Stimulated activated effector memory CD8-positive, alpha-beta T cell treated with anti-CD3 and anti-CD28 coated beads, Interleukin-12 subunit alpha, Interleukin-12 subunit beta, amount 100 ng/mL, for 72 hours (primary cell): ENCODE data around the gene IRF7.

ENCODE experiments used
- ATAC-seq: fragments of 150-1000 bp; cut with Tn5 transposase; 2 replicates; pipeline ENCODE4 v1.10.0; 2021
- DNase-seq, 2 donors: peaks; one replicate each; pipeline ENCODE4 v3.0.0; 2021 to 2022; ENCODE audit warnings: low spot score in 2 of 2
- H3K27ac Mint-ChIP-seq: one replicate; pipeline ENCODE4 v1.8.0; 2022; ENCODE audit warnings: mild to moderate bottlenecking, mixed read lengths
- H3K36me3 Mint-ChIP-seq: one replicate; pipeline ENCODE4 v1.8.0; 2022; ENCODE audit warnings: mild to moderate bottlenecking, mixed read lengths
- H3K4me1 Mint-ChIP-seq: one replicate; pipeline ENCODE4 v1.8.0; 2022; ENCODE audit warnings: mixed read lengths
- H3K4me3 Mint-ChIP-seq: one replicate; pipeline ENCODE4 v1.8.0; 2022; ENCODE audit warnings: mild to moderate bottlenecking, mixed read lengths
- H3K9me3 Mint-ChIP-seq: one replicate; pipeline ENCODE4 v1.8.0; 2022; ENCODE audit warnings: mixed read lengths

Gene IRF7

DNA sequence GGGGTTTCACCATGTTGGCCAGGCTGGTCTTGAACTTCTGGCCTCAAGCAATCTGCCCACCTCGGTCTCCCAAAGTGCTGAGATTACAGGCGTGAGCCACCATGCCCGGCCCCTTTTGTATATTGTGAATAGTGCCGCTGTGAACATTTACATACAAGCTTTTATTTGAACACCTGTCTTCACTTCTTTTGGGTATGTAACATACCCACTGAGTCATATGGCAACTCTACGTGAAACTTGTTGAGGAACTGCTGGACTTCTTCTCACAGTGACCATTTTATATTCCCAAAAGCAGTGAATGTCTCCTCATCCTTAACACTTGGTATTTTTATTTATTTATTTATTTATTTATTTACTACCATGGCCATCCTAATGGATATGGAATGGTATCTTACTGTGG, 15.1 kb upstream of the IRF7 start:
- H3K9me3 Mint-ChIP-seq, result no peaks in the 10 kb centered on the region
- ATAC-seq (no peak), DNase-seq (no peak)
- H3K27ac Mint-ChIP-seq, result no peak overlapping the region
- peaks cover 26% of the 10 kb centered on the region for H3K36me3 Mint-ChIP-seq
- H3K4me3 Mint-ChIP-seq, result no peak overlapping the region
- peaks cover 23% of the 10 kb centered on the region for H3K4me1 Mint-ChIP-seq

GRCh38 chr11:629237-629583, 13.5 kb upstream of the IRF7 start:
- peak overlapping the region; percentile 67 for H3K4me3 Mint-ChIP-seq
- ATAC-seq (no peak), DNase-seq (no peak)

DNA sequence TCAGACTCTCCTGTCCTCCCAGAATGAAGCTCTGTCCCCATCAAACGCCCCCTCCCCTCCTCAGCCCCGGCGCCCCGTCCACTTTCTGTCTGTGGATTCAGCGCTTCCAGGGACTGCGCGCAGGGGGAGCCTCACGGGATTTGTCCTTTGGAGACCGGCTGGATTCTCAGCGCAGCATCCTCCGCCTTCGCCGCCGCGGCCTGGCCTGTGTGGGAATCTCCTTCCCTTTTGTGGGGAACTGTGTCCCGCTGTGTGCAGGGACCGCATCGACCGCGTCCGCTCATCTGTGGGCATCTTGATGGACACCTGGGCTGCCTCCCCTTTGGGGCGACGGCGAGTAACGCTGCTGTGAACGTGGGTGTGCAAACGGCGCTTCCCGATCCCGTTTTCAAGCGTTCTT, 12.3 kb upstream of the IRF7 start:
- DNase-seq (no peak), ATAC-seq (no peak)
- peaks cover 29% of the 10 kb centered on the region for H3K4me1 Mint-ChIP-seq
- peaks cover 24% of the 10 kb centered on the region for H3K36me3 Mint-ChIP-seq
- peak overlapping the region; percentile 86 for H3K27ac Mint-ChIP-seq
- peak overlapping the region; percentile 67 for H3K4me3 Mint-ChIP-seq
- no peaks in the 10 kb centered on the region for H3K9me3 Mint-ChIP-seq

More at GRCh38 chr11:629237-629583, 13.5 kb upstream of the IRF7 start:
- H3K36me3 Mint-ChIP-seq, result peaks cover 26% of the 10 kb centered on the region
- peaks cover 23% of the 10 kb centered on the region for H3K4me1 Mint-ChIP-seq
- H3K27ac Mint-ChIP-seq, result peak overlapping the region; percentile 86
- no peaks in the 10 kb centered on the region for H3K9me3 Mint-ChIP-seq

DNA sequence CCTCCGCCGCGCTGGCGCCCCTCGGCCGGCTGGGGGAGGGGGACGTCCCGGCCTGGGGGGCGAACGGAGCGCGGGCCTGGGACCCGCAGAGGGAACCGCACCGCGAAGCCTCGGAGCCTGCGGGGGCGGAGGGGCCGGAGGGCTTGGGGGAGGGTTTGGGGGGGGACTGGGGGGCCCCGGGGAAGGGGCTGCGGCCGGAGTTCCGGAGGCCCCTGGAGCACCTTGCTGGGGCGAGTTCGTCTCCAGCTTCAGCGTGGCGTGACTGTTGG, 11.5 kb upstream of the IRF7 start:
- DNase-seq (no peak), ATAC-seq (no peak)
- no peak overlapping the region for H3K4me3 Mint-ChIP-seq
- peaks cover 29% of the 10 kb centered on the region for H3K4me1 Mint-ChIP-seq
- H3K36me3 Mint-ChIP-seq, result peaks cover 17% of the 10 kb centered on the region
- no peaks in the 10 kb centered on the region for H3K9me3 Mint-ChIP-seq
- H3K27ac Mint-ChIP-seq, result peak overlapping the region; percentile 86

DNA sequence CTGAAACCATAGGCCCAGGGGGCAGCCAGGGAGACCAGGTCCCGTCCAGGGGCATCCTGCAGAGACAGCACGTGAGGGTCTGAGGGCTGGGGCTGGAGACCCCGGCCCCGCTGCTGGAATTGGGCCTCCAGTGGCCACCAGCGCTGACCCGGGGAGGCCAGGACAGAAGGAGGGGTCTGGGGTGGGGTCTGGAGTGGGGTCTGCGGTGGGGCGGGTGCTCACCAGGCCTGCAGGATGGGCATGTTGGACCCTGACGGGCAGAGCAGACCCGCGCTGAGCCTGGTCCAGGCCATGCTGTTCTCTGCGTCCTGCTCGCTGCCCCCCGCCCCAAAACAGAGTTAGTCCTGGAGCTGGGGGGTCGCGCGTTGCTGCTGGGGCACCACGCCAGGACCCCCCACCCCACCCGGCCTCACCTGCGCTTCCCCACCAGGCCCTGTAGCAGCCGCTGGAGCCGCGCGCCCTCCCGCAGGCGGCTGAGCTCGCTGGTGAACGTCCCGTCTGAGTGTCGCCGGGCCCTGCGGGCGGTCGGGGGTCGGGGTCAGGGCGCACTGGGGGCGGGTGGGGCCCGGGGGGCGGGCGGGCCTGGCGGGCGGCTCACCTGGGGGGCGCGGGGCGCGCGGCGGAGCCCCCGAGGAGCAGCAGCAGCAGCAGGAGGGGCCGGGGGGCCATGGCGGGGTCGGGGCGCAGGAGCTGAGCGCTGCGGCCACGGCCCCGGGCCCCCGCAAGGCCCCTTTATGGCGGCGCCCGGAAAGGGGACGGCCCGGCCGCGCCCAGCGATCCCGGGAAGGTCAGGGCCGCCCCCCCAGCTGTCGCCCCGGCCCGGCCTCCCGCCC, 10.9 kb upstream of the IRF7 start, which contains the start of gene SCT:
TSS of gene SCT (minus strand) at position 707 of the 833 bp plus-strand sequence. CDS start at position 669, 38 bp downstream.
- ATAC-seq (no peak), DNase-seq (no peak)
- peaks cover 20% of the 10 kb centered on the region for H3K36me3 Mint-ChIP-seq
- peaks cover 29% of the 10 kb centered on the region for H3K4me1 Mint-ChIP-seq
- peak within 1 kb of the TSS; percentile 67 for H3K4me3 Mint-ChIP-seq
- peak within 1 kb of the TSS; percentile 86 for H3K27ac Mint-ChIP-seq
- no peaks in the 10 kb centered on the region for H3K9me3 Mint-ChIP-seq

DNA sequence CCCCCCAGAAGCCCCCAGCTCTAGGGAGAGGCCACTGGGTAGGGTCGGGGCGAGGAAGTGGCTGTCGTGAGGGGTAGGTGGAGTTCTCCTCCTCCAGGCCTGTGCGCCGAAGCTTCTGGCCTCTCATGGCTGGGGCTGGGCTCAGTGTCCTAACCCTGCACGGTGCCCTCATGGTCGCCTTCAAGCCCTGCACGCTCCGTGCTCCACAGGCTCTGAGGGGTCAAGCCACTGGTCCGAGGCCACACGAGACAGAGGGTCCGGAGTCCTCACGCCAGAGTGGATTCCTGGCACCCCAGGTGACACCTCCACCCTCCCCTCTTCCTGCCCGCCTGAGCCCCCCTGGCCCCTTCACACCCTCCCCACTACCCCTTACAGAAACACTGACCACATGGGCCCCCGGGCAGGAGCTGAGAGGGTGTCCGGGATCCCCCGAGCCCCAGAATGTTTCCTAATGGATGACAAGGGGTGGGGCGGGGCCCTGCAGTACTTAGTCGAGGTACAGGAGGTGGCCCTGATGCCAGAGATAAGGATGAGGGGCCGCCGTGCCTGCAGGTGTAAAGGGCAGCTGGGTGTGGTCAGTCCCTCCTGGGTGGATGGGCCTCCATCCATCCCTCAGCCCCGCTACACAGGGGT, 10.0 kb upstream of the IRF7 start:
- ATAC-seq (no peak), DNase-seq (no peak)
- no peak overlapping the region for H3K4me3 Mint-ChIP-seq
- H3K4me1 Mint-ChIP-seq, result peaks cover 29% of the 10 kb centered on the region
- H3K9me3 Mint-ChIP-seq, result no peaks in the 10 kb centered on the region
- no peak overlapping the region for H3K27ac Mint-ChIP-seq
- peaks cover 20% of the 10 kb centered on the region for H3K36me3 Mint-ChIP-seq

- Mint-ChIP-seq H3K36me3 (peaks cover 20% of the 10 kb centered on the region), H3K9me3 (no peaks in the 10 kb centered on the region), H3K27ac (no peak within 1 kb of the TSS), H3K4me3 (no peak within 1 kb of the TSS), H3K4me1 (peaks cover 29% of the 10 kb centered on the region)
- ATAC-seq, result no peak
- peak in 1 of 2 donors; percentile 51 for DNase-seq
Observed at GRCh38 chr11:624705-625635, 9.2 kb upstream of the IRF7 start, which contains the start of gene CDHR5. CDHR5 (minus strand) TSS chr11:624955; CDS start chr11:624902, 53 bp downstream.

DNA sequence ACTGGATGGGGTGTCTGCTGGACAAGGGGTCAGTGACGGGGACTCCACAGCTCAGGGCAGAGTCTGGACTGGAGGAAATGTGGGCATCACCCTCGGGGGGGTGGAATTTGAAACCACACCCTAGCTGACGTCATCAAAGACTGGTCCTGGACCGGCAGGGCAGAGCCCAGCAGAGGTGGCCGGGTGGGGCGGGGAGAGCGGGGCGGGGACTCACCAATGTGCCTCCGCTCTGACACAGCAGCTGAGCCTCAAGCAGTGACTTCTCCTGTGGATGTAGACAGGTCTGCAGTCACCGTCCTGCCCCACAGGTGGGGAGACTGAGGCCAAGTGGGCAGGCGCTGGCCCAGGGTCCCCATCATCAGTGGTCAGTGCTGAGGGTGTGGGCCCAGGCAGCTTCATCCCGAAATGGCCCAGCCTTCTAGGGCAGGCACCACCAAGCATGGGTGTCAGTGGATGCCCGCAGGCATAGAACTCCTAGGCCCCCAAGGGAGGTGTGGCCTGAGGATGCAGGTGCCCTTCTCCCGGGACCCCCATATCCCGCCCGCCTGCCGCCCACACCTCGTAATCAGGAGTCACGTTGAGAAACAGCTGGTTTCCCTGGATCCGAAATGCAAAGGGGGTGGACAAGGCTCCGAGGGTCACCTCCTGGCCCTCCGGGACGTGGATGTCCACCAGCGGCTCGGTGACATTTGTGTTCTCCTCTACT, 8.4 kb upstream of the IRF7 start:
- H3K9me3 Mint-ChIP-seq, result no peaks in the 10 kb centered on the region
- H3K4me3 Mint-ChIP-seq, result no peak overlapping the region
- peaks cover 23% of the 10 kb centered on the region for H3K4me1 Mint-ChIP-seq
- no peak for ATAC-seq
- H3K27ac Mint-ChIP-seq, result no peak overlapping the region
- no peak for DNase-seq
- peaks cover 20% of the 10 kb centered on the region for H3K36me3 Mint-ChIP-seq

GRCh38 chr11:623349-623869, 7.7 kb upstream of the IRF7 start:
- Mint-ChIP-seq H3K4me3 (no peak overlapping the region), H3K36me3 (peaks cover 18% of the 10 kb centered on the region), H3K9me3 (no peaks in the 10 kb centered on the region), H3K4me1 (peaks cover 16% of the 10 kb centered on the region), H3K27ac (no peak overlapping the region)
- ATAC-seq, result no peak
- no peak for DNase-seq

GRCh38 chr11:621838-622237, 6.1 kb upstream of the IRF7 start:
- H3K36me3 Mint-ChIP-seq, result peaks cover 11% of the 10 kb centered on the region
- DNase-seq (no peak), ATAC-seq (no peak)
- peaks cover 6% of the 10 kb centered on the region for H3K4me1 Mint-ChIP-seq
- no peak overlapping the region for H3K4me3 Mint-ChIP-seq
- H3K27ac Mint-ChIP-seq, result no peak overlapping the region
- no peaks in the 10 kb centered on the region for H3K9me3 Mint-ChIP-seq

DNA sequence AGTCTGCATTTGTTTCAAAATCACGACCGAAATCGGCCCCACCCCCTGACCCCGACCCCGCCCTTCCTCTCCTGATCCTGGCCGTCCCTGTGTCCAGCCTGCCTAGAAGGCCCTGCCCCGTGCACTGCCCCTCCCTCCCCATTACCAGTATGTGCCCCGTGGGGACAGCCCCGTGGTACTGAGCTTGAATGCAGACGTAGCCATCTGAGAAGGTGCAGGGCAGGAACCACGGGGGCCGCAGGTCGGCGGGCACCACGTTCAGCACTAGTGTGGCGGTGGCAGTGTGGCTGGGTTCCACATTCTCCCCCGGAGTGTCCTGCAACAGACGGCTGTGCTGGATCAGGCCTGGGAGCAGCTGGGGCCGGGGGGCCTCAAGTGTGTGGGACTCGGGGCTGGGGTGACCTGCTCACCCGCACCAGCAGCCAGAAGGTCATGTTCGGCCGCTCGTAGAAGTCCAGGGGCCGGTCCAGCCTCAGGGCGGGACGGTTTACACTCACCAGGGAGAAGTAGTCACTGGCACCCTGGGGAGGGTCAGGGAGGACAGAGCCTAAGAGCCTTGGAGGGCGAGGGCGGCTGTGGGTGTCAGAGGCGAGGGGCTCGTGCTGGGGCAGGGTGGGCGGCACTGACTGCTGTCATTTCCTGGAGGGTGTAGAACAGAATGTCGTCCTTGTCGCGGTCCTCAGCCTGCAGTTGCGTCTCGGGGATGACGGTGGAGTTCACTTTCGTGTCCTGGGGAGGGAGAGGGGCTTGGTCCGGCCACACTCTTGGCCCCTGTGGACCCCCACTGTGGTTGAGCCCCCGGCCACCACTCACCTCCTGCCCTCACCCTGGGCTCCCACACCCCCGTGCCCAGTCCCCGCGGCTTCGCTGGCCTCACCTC, 5.4 kb upstream of the IRF7 start:
- Mint-ChIP-seq H3K4me3 (no peak overlapping the region), H3K4me1 (peaks cover 12% of the 10 kb centered on the region), H3K9me3 (no peaks in the 10 kb centered on the region), H3K36me3 (peaks cover 15% of the 10 kb centered on the region), H3K27ac (no peak overlapping the region)
- ATAC-seq (no peak), DNase-seq (no peak)

DNA sequence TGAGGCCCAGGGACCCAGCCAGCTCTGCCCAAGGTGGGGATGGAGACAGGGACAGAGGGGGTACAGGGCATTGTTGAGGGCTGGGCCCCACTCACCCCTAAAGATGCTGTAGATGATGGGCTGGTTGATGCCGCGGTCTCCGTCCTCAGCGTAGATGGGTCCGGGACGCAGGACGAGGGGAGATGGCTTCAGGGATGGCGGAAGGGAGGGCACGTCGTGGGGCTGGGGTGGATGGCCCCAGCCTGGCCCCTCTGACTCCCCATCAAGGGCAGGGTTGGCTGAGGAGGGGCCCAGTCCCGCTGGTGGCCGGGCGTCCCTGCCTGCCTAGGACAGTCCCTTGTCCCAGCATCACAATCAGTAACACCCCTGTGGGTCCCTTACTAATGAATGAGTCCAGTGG, 4.5 kb upstream of the IRF7 start:
- peaks cover 17% of the 10 kb centered on the region for H3K4me1 Mint-ChIP-seq
- no peak overlapping the region for H3K27ac Mint-ChIP-seq
- no peak for DNase-seq

DNA sequence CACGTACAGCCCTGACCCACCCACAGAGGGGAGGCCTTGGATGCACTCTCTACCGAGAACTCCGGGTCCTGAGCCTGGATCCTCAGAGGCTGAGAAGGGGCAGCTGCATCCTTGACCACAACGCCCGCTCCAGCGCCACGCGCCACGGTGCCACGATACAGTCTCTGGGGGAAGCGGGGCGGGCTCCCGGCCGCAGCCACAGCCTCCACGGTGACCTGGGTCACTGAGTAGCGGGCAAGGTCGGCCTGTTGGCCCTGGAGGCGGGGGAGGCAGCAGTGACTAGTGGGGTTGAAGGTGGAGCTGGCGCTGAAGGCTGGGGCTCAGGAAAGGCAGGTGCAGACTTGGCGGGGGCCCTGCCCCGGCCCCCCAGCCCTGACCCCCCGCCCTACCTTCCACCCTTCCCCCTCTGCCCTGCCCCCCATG, 3.9 kb upstream of the IRF7 start:
- ATAC-seq (no peak), DNase-seq (no peak)
- H3K36me3 Mint-ChIP-seq, result peaks cover 28% of the 10 kb centered on the region
- peaks cover 19% of the 10 kb centered on the region for H3K4me1 Mint-ChIP-seq
- no peaks in the 10 kb centered on the region for H3K9me3 Mint-ChIP-seq
- H3K4me3 Mint-ChIP-seq, result no peak overlapping the region
- no peak overlapping the region for H3K27ac Mint-ChIP-seq

More for the DNA sequence above, 4.5 kb upstream of the IRF7 start:
- Mint-ChIP-seq H3K9me3 (no peaks in the 10 kb centered on the region), H3K4me3 (no peak overlapping the region), H3K36me3 (peaks cover 25% of the 10 kb centered on the region)
- no peak for ATAC-seq
